ENCODE measurements around the gene TMEM106B.

Gene TMEM106B

DNA sequence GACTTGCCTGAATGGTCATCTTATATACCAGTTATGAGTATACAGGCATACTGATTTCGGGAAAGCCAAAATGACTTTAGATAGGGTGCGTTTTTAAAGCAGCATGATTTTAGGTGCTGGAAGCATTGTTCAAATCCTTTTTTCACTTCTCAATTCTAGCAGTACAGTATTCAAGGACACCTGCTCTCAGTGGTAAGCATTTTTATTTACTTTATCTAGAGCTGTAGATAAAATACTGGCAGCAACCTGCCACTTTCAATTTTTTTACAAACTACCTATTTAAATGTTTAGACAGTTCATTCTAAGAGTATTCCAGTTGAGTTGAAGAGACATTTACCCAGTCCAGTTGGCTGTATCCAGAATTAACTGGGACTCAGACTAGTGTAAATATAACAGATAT lies 33.6 kb downstream of the TMEM106B start:
- Histone ChIP-seq H3K27me3 (replicated peaks; ENCODE audit: insufficient read depth, low read length) (no peaks in the 10 kb centered on the region), H3K9me3 (replicated peaks; ENCODE audit: insufficient read depth, low read length) (no peaks in the 10 kb centered on the region), H3K36me3 (replicated peaks; ENCODE audit: insufficient read depth, low read length) (no peaks in the 10 kb centered on the region), H3K4me2 (ENCODE audit: low read depth, low read length) (no peak overlapping the region), H3K27ac (ENCODE audit: low read length) (no peak overlapping the region), H3F3A (ENCODE audit: insufficient read depth, low read length) (no peaks in the 10 kb centered on the region), H2AFZ (ENCODE audit: low read length) (no peak overlapping the region), H4K20me1 (ENCODE audit: insufficient read depth, low read length) (no peaks in the 10 kb centered on the region), H3K4me1 (ENCODE audit: low read length) (no peaks in the 10 kb centered on the region), H3K9ac (ENCODE audit: low read length) (no peak overlapping the region), H3K9me2 (replicated peaks; ENCODE audit: insufficient read depth, low read length) (no peaks in the 10 kb centered on the region), H3K79me2 (ENCODE audit: low read length) (no peaks in the 10 kb centered on the region), H3K4me3 (ENCODE audit: low read length) (no peak overlapping the region)
- TF ChIP-seq, protein P1, sequence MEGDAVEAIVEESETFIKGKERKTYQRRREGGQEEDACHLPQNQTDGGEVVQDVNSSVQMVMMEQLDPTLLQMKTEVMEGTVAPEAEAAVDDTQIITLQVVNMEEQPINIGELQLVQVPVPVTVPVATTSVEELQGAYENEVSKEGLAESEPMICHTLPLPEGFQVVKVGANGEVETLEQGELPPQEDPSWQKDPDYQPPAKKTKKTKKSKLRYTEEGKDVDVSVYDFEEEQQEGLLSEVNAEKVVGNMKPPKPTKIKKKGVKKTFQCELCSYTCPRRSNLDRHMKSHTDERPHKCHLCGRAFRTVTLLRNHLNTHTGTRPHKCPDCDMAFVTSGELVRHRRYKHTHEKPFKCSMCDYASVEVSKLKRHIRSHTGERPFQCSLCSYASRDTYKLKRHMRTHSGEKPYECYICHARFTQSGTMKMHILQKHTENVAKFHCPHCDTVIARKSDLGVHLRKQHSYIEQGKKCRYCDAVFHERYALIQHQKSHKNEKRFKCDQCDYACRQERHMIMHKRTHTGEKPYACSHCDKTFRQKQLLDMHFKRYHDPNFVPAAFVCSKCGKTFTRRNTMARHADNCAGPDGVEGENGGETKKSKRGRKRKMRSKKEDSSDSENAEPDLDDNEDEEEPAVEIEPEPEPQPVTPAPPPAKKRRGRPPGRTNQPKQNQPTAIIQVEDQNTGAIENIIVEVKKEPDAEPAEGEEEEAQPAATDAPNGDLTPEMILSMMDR (IDR thresholded peaks at IDR 0.05; ENCODE audit: low read length) = no peak
- TF ChIP-seq EZH2 (optimal IDR thresholded peaks at IDR 0.05; ENCODE audit: low read depth, low read length) = no peak
- TF ChIP-seq EZH2phosphoT487 (IDR thresholded peaks at IDR 0.05; ENCODE audit: low read length) = no peak
- no peak for DNase-seq

DNA sequence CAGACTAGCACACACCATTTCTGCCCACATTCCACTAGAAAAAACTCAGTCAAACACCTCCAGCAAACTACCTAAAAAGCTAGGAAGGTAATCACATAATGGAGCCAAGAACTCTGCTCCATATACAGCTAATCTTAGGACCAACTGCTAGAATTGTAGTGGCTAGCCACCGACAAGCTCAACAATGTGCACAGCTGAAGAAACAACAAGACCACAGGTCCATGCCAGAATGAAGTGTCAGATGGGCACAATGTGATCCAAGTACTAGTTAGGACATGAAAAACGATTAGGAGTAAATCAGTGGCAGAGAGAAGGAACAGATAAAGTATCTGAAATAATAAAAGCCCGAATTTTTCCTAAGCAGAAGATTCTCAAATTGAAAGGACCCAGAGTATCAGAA lies 38.6 kb downstream of the TMEM106B start:
- Histone ChIP-seq H3K4me3 (ENCODE audit: low read length) (no peak overlapping the region), H4K20me1 (ENCODE audit: insufficient read depth, low read length) (no peaks in the 10 kb centered on the region), H3K9ac (ENCODE audit: low read length) (no peak overlapping the region), H3K36me3 (replicated peaks; ENCODE audit: insufficient read depth, low read length) (no peaks in the 10 kb centered on the region), H3K9me2 (replicated peaks; ENCODE audit: insufficient read depth, low read length) (no peaks in the 10 kb centered on the region), H3K79me2 (ENCODE audit: low read length) (no peaks in the 10 kb centered on the region), H2AFZ (ENCODE audit: low read length) (no peak overlapping the region), H3F3A (ENCODE audit: insufficient read depth, low read length) (no peaks in the 10 kb centered on the region), H3K27ac (ENCODE audit: low read length) (no peak overlapping the region), H3K27me3 (replicated peaks; ENCODE audit: insufficient read depth, low read length) (no peaks in the 10 kb centered on the region), H3K9me3 (replicated peaks; ENCODE audit: insufficient read depth, low read length) (no peaks in the 10 kb centered on the region), H3K4me2 (ENCODE audit: low read depth, low read length) (no peak overlapping the region), H3K4me1 (ENCODE audit: low read length) (no peaks in the 10 kb centered on the region)
- TF ChIP-seq EZH2phosphoT487 (IDR thresholded peaks at IDR 0.05; ENCODE audit: low read length) (no peak), EZH2 (optimal IDR thresholded peaks at IDR 0.05; ENCODE audit: low read depth, low read length) (no peak)
- TF ChIP-seq, protein P1 (IDR thresholded peaks at IDR 0.05; ENCODE audit: low read length) = no peak
- no peak for DNase-seq

DNA sequence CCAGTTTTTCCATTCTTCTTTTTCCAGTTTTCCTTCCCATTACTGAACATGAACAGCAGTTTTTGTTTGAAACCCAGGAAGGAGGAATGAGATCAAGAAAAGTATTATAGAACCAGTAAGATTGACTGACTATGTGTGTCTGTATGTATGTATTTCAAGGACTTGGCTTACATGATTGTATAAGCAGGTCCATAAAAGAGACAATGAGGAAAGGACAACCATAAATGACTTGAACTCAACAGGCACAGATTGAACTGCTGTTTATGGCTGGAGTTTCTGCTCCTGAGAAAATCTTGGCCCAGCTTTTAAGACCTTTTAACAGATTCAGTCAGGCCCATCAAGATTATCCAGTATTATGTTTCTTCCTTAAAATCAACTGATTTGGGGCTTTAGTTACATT lies 39.1 kb downstream of the TMEM106B start:
- H3K79me2 ChIP-seq (ENCODE audit: low read length) = no peaks in the 10 kb centered on the region

More for the DNA sequence above, 39.1 kb downstream of the TMEM106B start:
- DNase-seq = no peak
- no peaks in the 10 kb centered on the region for H3F3A ChIP-seq (ENCODE audit: insufficient read depth, low read length)
- H3K9me3 ChIP-seq (replicated peaks; ENCODE audit: insufficient read depth, low read length) = no peaks in the 10 kb centered on the region
- H3K27ac ChIP-seq (ENCODE audit: low read length) = no peak overlapping the region
- H4K20me1 ChIP-seq (ENCODE audit: insufficient read depth, low read length) = no peaks in the 10 kb centered on the region
- no peaks in the 10 kb centered on the region for H3K9me2 ChIP-seq (replicated peaks; ENCODE audit: insufficient read depth, low read length)
- no peak overlapping the region for H3K4me3 ChIP-seq (ENCODE audit: low read length)
- no peaks in the 10 kb centered on the region for H3K27me3 ChIP-seq (replicated peaks; ENCODE audit: insufficient read depth, low read length)
- no peak overlapping the region for H3K9ac ChIP-seq (ENCODE audit: low read length)
- no peak overlapping the region for H3K4me2 ChIP-seq (ENCODE audit: low read depth, low read length)
- TF ChIP-seq, protein P1 (IDR thresholded peaks at IDR 0.05; ENCODE audit: low read length) = no peak
- H3K4me1 ChIP-seq (ENCODE audit: low read length) = no peaks in the 10 kb centered on the region
- H2AFZ ChIP-seq (ENCODE audit: low read length) = no peak overlapping the region
- H3K36me3 ChIP-seq (replicated peaks; ENCODE audit: insufficient read depth, low read length) = no peaks in the 10 kb centered on the region
